Heart left ventricle (tissue), 16 donors: Measurements from ENCODE around the gene POP5. TPM values are rescaled to one million over a fixed set of nuclear protein-coding genes. Genes with fewer than 3 reads are reported as not detected.
"Not testable (repeated sequence)": the region's sequence is repeated elsewhere in the genome, so short reads cannot be mapped to it uniquely, and the experiment has no call there.

Source experiments
- ATAC-seq, 4 donors: fragments of 200-7000 bp; cut with Tn5 transposase; one replicate each; pipeline ENCODE4 v1.9.1; 2020 to 2022; ENCODE audit warnings: moderate library complexity in 4 of 4, mild to moderate bottlenecking in 3 of 4, moderate number of reproducible peaks in 1 of 4
- DNase-seq, 5 donors: peaks; one replicate each; pipeline ENCODE4 v3.0.0-alpha.2; 2020
- H3K27ac ChIP-seq, 12 donors: fragments of 200-600 bp; sonication (generic) in 4 of 12; one replicate each; pipeline versions ENCODE4 v1.5.0 to v1.8.0; 2016 to 2022; ENCODE audit warnings: mild to moderate bottlenecking in 2 of 12
- H3K27me3 ChIP-seq, 9 donors: fragments of 200-600 bp; sonication (generic) in 2 of 9; one replicate each; pipeline versions ENCODE4 v1.5.1 to v1.8.0; 2016 to 2022; ENCODE audit warnings: mild to moderate bottlenecking in 3 of 9
- H3K36me3 ChIP-seq, 9 donors: fragments of 200-600 bp; sonication (generic) in 2 of 9; one replicate each; pipeline versions ENCODE4 v1.5.0 to v1.8.0; 2018 to 2022; ENCODE audit warnings: mild to moderate bottlenecking in 2 of 9
- H3K4me1 ChIP-seq, 12 donors: fragments of 200-600 bp; sonication (generic) in 4 of 12; one replicate each; pipeline versions ENCODE4 v1.5.0 to v1.8.0; 2016 to 2022; ENCODE audit warnings: mild to moderate bottlenecking in 3 of 12
- H3K4me3 ChIP-seq, 12 donors: fragments of 200-600 bp; sonication (generic) in 4 of 12; one replicate each; pipeline versions ENCODE4 v1.5.0 to v1.8.0; 2017 to 2022; ENCODE audit warnings: mild to moderate bottlenecking in 9 of 12, moderate library complexity in 4 of 12
- H3K9me3 ChIP-seq, 12 donors: fragments of 200-600 bp; sonication (generic) in 4 of 12; one replicate each; pipeline versions ENCODE4 v1.5.0 to v1.8.0; 2016 to 2022; ENCODE audit warnings: mild to moderate bottlenecking in 1 of 12
- CTCF ChIP-seq, 12 donors: fragments of 200-600 bp; sonication (generic) in 4 of 12; IDR thresholded peaks; one replicate each; pipeline versions ENCODE4 v1.5.0 to v1.8.0; 2018 to 2022; ENCODE audit warnings: antibody characterized with exemption in 12 of 12, mild to moderate bottlenecking in 5 of 12
- POLR2A ChIP-seq, 2 donors: fragments of 450-650 bp; IDR thresholded peaks; one replicate each; pipeline ENCODE4 v1.6.1; 2017; ENCODE audit warnings: antibody characterized with exemption in 2 of 2, mild to moderate bottlenecking in 2 of 2, moderate library complexity in 2 of 2
- WGBS, 4 donors: extraction: QIAGEN DNeasy Blood & Tissue Kit in 2 of 4; methylation state at CpG; one replicate each; pipeline versions ENCODE4 v1.1.5 to v1.1.7; 2013 to 2018; 5-methylcytosine and 5-hydroxymethylcytosine counted together
- intact Hi-C, 10 donors: fragments of 100-400 bp; cut with DNase I; formaldehyde crosslinking; loops; one replicate each; pipeline versions ENCODE4 v1.11.1 to v1.14.2; 2022
- polyA plus RNA-seq, 2 donors: library from polyadenylated mRNA; stranded (reverse); fragments of 200-250 nt; gene quantifications; one replicate each; pipeline ENCODE4 v1.2.3, GENCODE V29; 2013
- total RNA-seq, 9 donors: library from RNA; depleted of rRNA in 2 of 9; stranded (reverse); fragments of >200 nt in 2 of 9; fragmentation: NEBNext Ultra II Directional in 3 of 9; extraction: Animal tissue kit (Norgen Biotek cat#: 25700) in 3 of 9; gene quantifications; one replicate each; pipeline versions ENCODE4 v1.1.0 to v1.2.4, GENCODE V29; 2016 to 2023
- donor health status: ischemic (EF 13 %, LVEDD 7.1; RV severe dilation, severe dysfunction).
- donor health status: healthy with polysubstance abuse.
- donor health status: DM: no; HTN: yes; CAD: no.
- donor health status: DM: no; HTN: no; CAD: no.
- donor health status: ischemic (EF 25% LVEDD 6.9; RV normal size, moderate dysfunction).
- donor health status: ischemic (EF 25% LVEDD 5.7; RV mildly dilated, moderate dysfunction).
- donor health status: healthy.
- donor health status: DM: yes; HTN: yes; CAD: no.
- donor health status: ischemic (EF 35%, LVEDD 5.7; RV mildly dilated, moderate dysfunction).
- donor health status: nonischemic (EF 11% LVEDD 7.7; RV severe dilation, severe dysfunction).
- donor health status: DM: yes; HTN: yes; CAD: no.
- donor health status: PGD.
- donor health status: ischemic (EF 29% LVEDD 5.4; RV normal size, mild dysfunction).
- donor health status: nonischemic (EF 23%, LVEDD 6.1; RV moderate dilation, normal function).

Gene POP5
- total and polyA plus RNA-seq, 11 donors = 20.6 to 55.8 (median 36.3) TPM

DNA sequence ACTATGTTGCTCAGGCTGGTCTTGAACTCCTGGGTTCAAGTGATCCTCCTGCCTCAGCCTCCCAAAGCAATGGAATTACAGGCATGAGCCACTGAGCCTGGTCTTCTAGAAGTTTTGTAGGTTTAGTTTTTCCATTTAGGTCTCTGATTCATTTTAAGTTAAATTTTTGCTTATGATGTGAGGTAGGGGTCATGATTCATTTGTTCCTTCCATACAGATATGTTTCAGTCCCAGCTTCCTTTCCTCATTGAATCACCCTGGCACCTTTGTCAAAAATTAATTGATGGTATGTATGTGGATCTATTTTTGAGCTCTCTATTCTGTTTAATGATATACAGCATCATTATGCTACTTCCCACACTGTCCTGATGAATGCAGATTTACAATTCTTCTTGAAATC is 33.6 kb upstream of the POP5 start:
- no peaks in the 10 kb centered on the region for H3K4me1 ChIP-seq
- no peaks in the 10 kb centered on the region for H3K9me3 ChIP-seq
- peaks cover 0 to 19% (median 0%) of the 10 kb centered on the region in 9 donors for H3K27me3 ChIP-seq
- TF ChIP-seq CTCF (IDR thresholded peaks at IDR 0.05) = no peak
- TF ChIP-seq POLR2A (IDR thresholded peaks at IDR 0.05) = no peak
- H3K4me3 ChIP-seq = no peak overlapping the region
- H3K36me3 ChIP-seq = no peaks in the 10 kb centered on the region
- intact Hi-C loops = no loop called here
- H3K27ac ChIP-seq = no peak overlapping the region
- ATAC-seq (no peak), DNase-seq (no peak)

DNA sequence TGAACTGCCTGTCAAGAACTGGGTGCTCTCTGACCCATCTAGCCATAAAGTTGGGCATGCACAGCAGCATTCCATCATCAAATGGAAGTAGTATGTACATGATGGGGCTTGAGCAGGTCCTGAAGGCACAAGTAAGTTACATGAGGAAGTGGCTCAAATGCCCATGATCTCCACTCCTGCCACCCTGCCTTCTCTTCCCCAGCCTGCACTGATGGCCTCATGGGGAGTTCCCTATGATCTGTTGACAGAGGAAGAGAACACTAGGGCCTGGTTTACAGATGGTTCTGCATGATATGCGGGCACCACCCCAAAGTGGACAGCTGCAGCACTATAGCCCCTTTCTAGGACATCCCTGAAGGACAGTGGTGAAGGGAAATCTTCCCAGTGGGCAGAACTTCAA is 30.3 kb upstream of the POP5 start:
- H3K9me3 ChIP-seq, ATAC-seq, intact Hi-C loops, H3K36me3 ChIP-seq, DNase-seq, H3K4me1 ChIP-seq, H3K27ac ChIP-seq, H3K4me3 ChIP-seq, H3K27me3 ChIP-seq: not testable (repeated sequence)
- WGBS, 4 donors = 64 to 81% (median 73%) methylated on average over 1 of the region's 1 CpG

GRCh38 chr12:120610560-120610959 is 29.4 kb upstream of the POP5 start:
- no peak for TF ChIP-seq POLR2A (IDR thresholded peaks at IDR 0.05)
- TF ChIP-seq CTCF (IDR thresholded peaks at IDR 0.05) = no peak
- Histone ChIP-seq H3K27me3 (peaks cover 0 to 5% (median 0%) of the 10 kb centered on the region in 9 donors), H3K9me3 (no peaks in the 10 kb centered on the region), H3K4me3 (no peak overlapping the region), H3K4me1 (no peaks in the 10 kb centered on the region), H3K36me3 (no peaks in the 10 kb centered on the region), H3K27ac (no peak overlapping the region)
- no peak for DNase-seq
- intact Hi-C loops = no loop called here
- ATAC-seq = no peak
- WGBS, 4 donors = 69 to 83% (median 76%) methylated on average over 4 of the region's 4 CpGs

DNA sequence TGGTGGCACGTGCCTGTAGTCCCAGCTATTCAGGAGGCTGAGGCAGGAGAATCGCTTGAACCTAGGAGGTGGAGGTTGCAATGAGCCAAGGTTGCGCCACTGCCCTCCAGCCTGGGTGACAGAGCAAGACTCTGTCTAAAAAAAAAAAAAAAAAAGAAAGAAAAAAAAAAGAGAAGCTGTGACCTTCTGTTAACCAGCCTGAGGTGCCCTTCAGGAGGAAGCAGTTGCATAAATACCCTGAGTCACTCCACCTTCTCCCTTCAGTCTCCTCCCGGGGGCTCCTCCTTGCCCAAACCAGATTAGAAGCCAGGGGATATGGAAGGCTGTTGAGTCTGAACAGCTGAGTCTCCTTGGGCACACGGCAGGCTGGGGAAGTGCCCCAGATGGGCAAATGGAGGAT is 21.2 kb upstream of the POP5 start:
- DNase-seq, H3K4me1 ChIP-seq, H3K36me3 ChIP-seq, intact Hi-C loops, H3K4me3 ChIP-seq, H3K9me3 ChIP-seq, H3K27me3 ChIP-seq, H3K27ac ChIP-seq: not testable (repeated sequence)
- 67 to 72% (median 70%) methylated on average over 5 of the region's 5 CpGs for WGBS, 4 donors
- ATAC-seq = peak in 1 of 4 donors; percentile 29

DNA sequence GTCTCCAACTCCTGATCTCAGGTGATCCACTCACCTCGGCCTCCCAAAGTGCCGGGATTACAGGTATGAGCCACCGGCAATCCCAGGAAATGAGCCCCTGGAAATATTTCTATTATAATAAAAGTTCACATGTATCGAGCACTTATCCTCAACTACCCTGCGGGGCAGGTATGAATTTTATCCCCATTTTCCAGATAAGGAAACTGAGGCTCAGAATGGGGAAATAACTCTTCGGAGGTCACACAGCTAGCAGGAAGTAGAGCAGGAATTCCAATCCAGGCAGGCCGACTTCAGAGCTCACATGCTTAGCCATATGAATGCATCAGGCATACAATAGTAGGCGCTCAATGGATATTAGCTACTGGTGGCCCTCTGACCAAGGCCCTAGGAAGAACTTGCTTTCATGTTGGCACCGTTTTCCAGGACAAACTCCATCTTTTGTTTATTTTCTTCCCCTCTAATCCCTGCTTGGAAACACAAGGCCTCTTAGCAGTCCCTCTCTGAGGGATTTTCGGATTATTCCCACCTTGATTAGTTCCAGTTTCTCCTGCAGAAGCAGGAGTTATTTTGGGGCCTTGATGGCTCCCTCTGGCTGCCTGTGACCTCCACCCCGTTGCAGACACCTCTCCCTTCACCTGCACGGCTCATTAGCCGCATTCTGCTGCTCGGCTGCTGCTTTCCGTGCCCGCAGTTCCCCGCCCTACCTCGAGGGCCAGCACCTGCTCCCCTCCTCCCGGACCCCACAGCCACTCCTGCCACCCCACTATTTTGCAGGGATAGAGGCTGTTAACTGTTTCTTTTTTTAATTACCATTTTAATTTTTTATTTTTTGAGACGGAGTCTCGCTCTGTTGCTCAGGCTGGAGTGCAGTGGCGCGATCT is 18.7 kb upstream of the POP5 start:
- intact Hi-C loops = loop anchor here in 1 of 10 donors (10.0 kb wide), 1 partner anchor 485 kb away; no protein-coding TSS in a partner anchor
- Histone ChIP-seq H3K4me3 (no peak overlapping the region), H3K4me1 (peaks cover 0 to 9% (median 4%) of the 10 kb centered on the region in 12 donors), H3K27ac (no peak overlapping the region), H3K9me3 (no peaks in the 10 kb centered on the region), H3K36me3 (no peaks in the 10 kb centered on the region), H3K27me3 (peaks cover 0 to 6% (median 0%) of the 10 kb centered on the region in 9 donors)
- 77 to 83% (median 79%) methylated on average over 23 of the region's 23 CpGs for WGBS, 4 donors
- no peak for ATAC-seq
- TF ChIP-seq CTCF (IDR thresholded peaks at IDR 0.05) (no peak), POLR2A (IDR thresholded peaks at IDR 0.05) (no peak)
- no peak for DNase-seq
